HG03378 (cell line): ENCODE data around the gene CACNG4.
"Not testable (repeated sequence)": the region's sequence is repeated elsewhere in the genome, so short reads cannot be mapped to it uniquely, and the experiment has no call there.

ENCODE experiments used
- ATAC-seq: cut with Tn5 transposase; IDR thresholded peaks from one replicate; pipeline ENCODE4 v1.9.1; 2021; ENCODE audit warnings: mild to moderate bottlenecking, moderate library complexity; ENCODE audit not compliant: unreplicated experiment

The CACNG4 gene

DNA sequence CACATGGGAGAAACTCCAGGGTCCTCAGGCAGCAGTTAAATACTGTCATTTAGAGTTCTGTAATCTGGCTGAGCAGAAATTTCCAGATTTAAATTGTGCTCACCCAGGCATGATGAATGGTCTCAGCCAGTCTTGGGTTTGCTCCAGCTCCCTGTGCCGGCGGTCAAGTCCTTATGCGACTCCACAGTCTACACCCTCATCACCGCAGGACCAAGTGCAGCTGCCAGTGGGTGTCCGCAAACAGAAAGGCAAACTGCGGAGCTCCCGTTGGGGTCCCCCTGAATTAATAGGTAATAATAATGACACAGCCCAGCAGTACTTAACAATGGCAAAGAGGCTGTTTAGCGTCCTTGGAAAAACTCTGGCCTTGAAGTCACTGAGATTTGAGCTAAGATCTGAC lies 3.9 kb upstream of the CACNG4 start:
- no peak for ATAC-seq

DNA sequence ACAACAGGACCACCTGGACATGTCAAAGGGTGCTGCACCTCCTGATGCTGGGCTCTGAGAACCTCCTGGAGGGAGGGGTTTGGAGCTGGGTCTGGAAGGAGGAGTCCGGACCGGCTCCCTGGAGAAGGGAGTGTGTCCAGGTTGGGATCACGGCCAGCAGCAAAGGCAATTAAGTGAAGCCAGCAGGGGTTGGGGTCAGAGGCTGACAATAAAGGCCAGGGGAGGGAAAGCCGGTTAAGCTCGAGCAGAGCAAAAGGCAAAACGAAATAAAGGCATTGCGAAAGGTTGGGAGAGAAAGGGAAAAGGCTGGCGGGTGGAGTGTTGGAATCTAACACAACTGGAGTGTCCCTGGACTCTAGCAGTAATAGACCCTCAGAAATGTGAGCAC lies 992 bp upstream of the CACNG4 start:
- no peak for ATAC-seq

GRCh38 chr17:66964930-66965800 lies 658 bp downstream of the CACNG4 start:
- ATAC-seq, result no peak

DNA sequence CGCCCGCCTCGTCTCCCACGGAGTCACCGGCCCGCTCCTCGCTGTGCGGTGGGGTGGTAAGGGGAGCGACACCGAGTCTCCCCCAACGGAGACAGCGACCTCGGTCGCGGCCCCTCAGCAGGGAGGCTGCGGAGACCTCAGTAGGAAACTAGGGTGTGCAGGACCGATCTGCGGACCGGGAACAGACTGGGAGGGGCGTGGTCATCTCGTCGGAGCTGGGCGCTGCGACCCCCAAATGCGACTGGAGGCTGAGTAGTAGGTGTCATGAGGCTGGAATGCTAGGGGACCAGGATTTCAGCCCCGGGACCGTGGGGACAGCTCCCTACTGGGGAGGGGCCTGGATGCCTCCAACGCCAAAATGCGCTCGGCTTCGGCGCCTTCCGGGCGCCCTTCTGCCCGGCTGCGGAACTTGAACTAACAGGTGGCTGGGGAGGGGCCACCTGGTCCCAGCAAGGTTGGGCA lies 1.3 kb downstream of the CACNG4 start:
- no peak for ATAC-seq

- ATAC-seq, result no peak
Measured at GRCh38 chr17:66966298-66966697, 1.8 kb downstream of the CACNG4 start.

- ATAC-seq, result no peak
Measured at GRCh38 chr17:66966704-66967418, 2.4 kb downstream of the CACNG4 start.

GRCh38 chr17:66967837-66968543 lies 3.5 kb downstream of the CACNG4 start:
- no peak for ATAC-seq

DNA sequence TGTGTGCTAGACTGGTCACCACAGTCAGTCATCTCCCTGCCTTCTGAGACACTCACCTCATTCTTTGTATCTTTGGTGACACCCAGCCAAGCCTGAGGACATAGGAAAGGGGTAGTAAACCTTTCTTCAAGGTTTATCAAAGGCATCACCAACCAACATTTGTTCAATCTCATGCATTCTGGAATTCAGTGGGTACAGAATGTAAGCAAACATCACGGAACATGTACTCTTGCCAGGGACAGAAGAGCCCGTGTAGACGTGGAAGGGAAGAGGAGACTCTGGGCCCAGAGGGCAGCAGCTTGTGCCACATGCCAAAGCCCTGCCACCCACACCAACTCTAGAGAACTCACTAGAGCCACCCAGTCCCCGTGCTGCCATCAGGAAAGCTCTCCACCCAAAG lies 4.4 kb downstream of the CACNG4 start:
- no peak for ATAC-seq

DNA sequence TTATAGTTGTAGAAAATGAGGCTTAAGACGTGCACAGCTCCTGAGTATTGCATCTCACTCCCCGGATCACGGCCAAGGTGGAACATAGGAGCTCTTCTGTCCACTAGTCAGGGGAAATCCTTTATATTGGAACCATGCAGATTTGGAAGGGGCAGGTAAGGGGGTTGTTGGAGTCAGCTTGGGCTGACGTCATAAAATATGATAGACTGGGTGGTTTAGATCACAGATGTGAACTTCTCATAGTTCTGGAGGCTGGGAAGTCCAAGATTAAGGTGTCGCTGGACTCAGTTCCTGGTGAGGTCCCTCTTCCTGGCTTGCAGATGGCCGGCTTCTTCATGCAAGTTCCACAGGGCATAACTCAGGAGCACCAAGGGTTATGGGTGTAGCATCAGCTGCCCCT lies 5.6 kb downstream of the CACNG4 start:
- ATAC-seq, result no peak

DNA sequence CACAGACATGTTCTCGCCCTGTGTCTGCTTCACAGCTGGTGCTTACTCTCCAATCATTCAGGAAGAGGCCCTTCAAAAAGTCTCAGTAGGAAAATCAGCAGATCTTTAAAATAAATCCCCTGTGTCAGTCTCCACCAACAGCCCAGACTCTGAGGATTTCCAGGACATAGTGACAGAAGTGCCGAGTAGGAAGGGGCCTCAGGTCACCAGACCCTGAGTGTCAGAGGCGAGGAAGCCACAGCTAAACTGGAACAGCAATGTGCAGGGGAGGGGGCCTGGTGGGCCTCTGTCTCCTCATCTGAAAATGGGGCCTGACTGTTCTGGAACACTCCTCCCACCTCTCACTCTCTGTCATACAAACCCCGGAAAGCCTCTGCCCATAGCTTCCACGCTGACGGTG lies 6.3 kb downstream of the CACNG4 start:
- no peak for ATAC-seq

DNA sequence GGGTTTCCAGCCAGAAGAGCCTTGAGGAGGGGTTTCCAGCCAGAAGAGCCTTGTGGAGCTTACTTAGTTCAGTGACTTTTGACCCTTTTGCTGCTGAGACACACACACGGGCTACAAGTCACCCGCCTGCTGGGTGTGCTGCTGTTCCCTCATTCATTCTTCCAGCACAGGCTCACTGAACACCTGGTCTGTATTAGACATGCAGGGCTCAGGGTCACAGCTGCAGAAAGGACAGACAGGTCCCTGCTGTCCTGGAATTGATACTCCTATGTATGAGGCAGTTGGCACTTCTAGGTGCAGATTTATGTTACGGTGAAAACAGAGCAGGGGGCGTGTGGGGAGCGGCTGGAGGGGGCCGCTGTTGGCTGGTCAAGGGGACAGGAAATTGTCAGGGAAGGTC lies 6.8 kb downstream of the CACNG4 start:
- ATAC-seq, result no peak

DNA sequence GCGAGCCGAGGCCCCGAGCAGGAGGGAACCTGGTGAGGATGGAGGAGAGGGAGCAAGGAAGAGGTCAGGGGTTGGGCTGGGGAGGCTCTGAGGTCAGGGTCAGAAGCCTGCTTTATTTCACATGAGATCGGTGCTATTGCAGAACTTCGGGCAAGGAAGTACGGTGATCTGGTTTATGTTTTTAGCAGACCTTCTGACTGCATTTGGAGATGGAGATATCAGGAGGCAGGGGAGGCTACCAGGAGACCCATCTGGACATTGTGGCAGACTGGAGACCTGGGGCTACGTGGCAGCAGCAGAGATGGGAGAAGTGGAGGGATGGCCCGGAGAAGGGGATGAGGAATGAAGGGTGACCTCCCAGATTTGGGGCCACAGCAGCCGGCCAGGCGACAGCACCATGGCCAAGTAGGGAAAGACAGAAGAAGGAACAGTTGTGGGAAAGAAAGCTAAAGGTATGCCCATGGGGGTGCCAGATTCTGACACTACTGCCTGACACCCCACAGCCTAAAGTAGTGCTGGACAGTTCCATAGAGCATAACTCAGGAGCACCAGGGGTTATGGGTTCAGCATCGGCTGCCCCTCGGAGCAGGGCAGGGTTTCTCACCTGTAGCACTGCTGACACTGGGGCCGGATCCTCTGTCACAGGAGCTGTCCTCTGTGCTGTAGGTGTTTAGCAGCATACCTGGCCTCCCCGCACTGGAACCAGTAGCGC lies 7.4 kb downstream of the CACNG4 start:
- no peak for ATAC-seq

- not testable (repeated sequence) for ATAC-seq
Measured at GRCh38 chr17:66972442-66972830, 7.9 kb downstream of the CACNG4 start.

DNA sequence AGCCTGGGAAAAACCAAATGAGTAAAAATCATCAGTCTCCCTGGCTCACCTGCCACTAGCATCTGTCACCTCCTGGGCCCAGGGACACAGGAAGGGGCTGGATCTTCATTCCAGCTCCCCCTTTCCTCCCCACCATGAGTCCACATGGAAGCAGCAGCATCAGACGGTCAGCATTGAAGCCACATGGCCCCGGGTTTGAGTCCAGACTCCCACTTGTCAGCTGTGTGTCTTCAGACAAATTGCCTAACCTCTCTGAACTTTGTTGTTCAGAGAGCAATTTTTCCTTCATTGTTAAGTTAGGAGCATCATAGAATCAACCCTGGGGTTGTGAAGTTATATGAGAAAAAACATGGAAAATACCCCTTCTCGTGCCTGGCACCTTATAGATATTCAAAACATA lies 10.7 kb downstream of the CACNG4 start:
- no peak for ATAC-seq

- no peak for ATAC-seq
Measured at GRCh38 chr17:66975614-66976378, 11.3 kb downstream of the CACNG4 start.

DNA sequence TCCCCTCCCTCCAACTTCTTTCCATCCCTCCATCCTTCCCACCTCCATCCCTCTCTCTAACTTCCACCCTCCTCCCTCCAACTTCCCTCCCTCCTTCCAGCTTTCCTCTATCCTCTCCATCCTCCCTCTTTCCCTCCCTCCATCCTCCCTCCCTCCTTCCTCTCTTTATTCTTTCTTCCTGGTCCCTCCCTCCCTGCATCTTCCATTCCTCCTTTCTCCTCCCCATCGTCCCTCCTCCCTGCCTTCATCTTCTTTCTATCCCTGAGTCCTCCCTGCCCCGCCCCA lies 11.8 kb downstream of the CACNG4 start:
- no peak for ATAC-seq

DNA sequence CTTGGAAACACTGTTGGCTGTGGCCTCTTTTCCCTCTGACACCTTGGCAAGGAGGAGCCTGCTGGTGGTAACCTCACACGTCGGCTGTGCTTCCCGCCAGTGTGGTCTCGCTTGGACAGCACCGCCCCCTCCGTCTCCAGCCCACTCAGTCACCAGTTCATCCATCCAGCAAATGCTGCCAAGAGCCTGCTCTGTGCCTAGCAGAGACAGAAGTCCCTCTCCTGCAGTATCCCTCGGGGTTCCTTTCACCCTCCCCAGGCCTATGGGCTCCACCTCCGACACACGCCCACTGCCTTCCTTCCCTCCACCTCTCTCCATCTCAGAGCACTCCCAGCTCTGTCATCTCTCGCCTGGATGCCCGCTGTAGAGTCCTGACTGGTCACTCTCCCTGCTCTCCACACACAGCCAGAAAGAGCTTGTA lies 12.3 kb downstream of the CACNG4 start:
- ATAC-seq, result no peak

- no peak for ATAC-seq
Measured at GRCh38 chr17:66978514-66979061, 14.1 kb downstream of the CACNG4 start.

DNA sequence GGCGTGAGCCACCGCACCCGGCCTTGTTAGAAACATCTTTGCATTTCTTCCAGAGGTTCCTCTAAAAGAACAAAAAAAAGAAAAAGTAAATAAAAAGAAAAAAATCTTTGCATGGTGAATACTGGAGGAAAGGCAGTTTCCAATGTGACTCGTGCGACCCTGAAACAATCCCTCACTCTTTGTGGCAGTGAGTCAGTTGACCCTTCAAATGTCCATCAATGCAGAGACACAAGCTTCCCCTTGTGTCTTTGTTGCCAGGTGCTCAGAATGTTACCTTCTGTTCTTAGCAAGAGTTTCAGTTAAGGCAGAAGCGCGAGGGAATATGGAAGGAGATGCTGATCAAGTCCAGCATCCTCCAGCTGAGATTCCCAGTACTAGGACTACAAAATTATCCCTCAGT lies 16.4 kb downstream of the CACNG4 start:
- no peak for ATAC-seq

GRCh38 chr17:66981983-66982508 lies 17.5 kb downstream of the CACNG4 start:
- no peak for ATAC-seq
